Right lobe of liver (tissue), 4 donors: ENCODE data around the gene MAGEA9.

Source experiments
- CTCF ChIP-seq, 4 donors: fragments of 200-600 bp in 3 of 4; fragments of 450-650 bp in 1 of 4; IDR thresholded peaks; one replicate each; pipeline versions ENCODE4 v1.5.1 to v1.8.0; 2016 to 2022; ENCODE audit warnings: antibody characterized with exemption in 4 of 4, mild to moderate bottlenecking in 2 of 4
- POLR2A ChIP-seq: fragments of 450-650 bp; IDR thresholded peaks from one replicate; pipeline ENCODE4 v1.6.1; 2017; ENCODE audit warnings: antibody characterized with exemption, mild to moderate bottlenecking
- donor health status: DM: no; HTN: no; CAD: no.
- donor health status: DM: no; HTN: no; CAD: no.
- donor health status: DM: no; HTN: yes; CAD: no.

GRCh38 chrX:149799095-149799714, 17.5 kb downstream of the MAGEA9 start:
- TF ChIP-seq POLR2A (no peak), CTCF (IDR thresholded peaks at IDR 0.05) (no peak)
